ENCODE results near the gene SRP14.

- TF ChIP-seq CTCF (IDR thresholded peaks at IDR 0.05) (no peak), ZFX (IDR thresholded peaks at IDR 0.05; ENCODE audit: borderline replicate concordance) (no peak)
These were observed 43.4 kb upstream of the SRP14 start for GRCh38 chr15:40082195-40082883.
